ENCODE results near the gene MAN1C1. TPM values are rescaled to one million over a fixed set of nuclear protein-coding genes. Genes with fewer than 3 reads are reported as not detected.

MAN1C1 gene
- total RNA-seq, 1 experiment from 2014 or later: 1.2 TPM

DNA sequence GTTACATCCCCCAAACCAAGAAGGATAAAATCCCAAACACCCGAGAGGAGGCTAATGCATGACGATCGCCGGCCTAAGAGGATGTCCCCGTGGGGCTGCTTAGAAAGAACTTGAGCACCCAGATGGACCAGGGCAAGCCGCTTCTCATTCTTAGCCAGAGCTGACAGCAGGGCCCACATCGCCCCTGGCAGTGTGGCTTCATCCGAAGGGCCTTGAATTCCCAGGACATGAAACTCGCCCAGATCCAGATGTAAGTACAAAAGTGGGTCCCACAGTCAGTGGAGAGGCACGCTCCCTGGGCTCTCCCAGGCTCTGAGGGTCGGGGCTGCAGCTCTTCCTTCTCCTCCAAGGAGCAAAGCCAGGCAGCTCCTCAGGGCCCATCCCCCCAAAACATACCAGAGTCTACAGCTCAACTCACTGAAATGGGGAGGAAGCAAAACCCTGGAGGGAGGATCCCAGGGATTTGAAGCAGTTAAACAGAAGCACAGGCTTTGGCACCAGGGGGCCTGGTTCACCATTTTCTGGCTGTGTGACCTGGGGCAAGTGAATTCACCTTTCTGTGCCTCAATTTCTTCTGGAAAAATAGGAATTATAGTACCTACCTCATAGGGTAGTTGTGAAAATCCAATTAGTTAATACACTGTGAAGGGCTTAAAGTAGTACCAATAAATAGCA, 85.6 kb downstream of the MAN1C1 start:
- ChIA-PET RAD21 (ENCODE audit: low non-redundant PET in 1 of 2, low total read pairs in 2 of 2, uncharacterized antibody in 2 of 2, unreplicated experiment in 2 of 2) (no interaction called here), POLR2A (no interaction called here), CTCF (no interaction called here)
- no peak overlapping the region for H3K4me3 ChIP-seq (replicated peaks in 1 of 2; ENCODE audit: low read depth in 1 of 2, low read length in 2 of 2)
- no peaks in the 10 kb centered on the region for H3K79me2 ChIP-seq (ENCODE audit: insufficient read depth, low read length)
- H3K4me1 ChIP-seq (ENCODE audit: control insufficient read depth in 1 of 2, insufficient read depth in 2 of 2, low read length in 2 of 2): no peaks in the 10 kb centered on the region
- no peak overlapping the region for H3K9ac ChIP-seq (ENCODE audit: low read length)
- no peaks in the 10 kb centered on the region for H4K20me1 ChIP-seq (ENCODE audit: insufficient read depth)
- BruUV-seq (replicated peaks): no TSS peak
- no peaks in the 10 kb centered on the region for H3K36me3 ChIP-seq (ENCODE audit: control insufficient read depth in 1 of 2, insufficient read depth in 2 of 2, low read length in 2 of 2)
- H3K4me2 ChIP-seq (ENCODE audit: low read length): no peak overlapping the region
- no peak for DNase-seq (ENCODE audit: low read depth, low spot score)
- TF ChIP-seq SP1 (IDR thresholded peaks at IDR 0.05; ENCODE audit: low read depth): no peak
- TF ChIP-seq, protein P1, sequence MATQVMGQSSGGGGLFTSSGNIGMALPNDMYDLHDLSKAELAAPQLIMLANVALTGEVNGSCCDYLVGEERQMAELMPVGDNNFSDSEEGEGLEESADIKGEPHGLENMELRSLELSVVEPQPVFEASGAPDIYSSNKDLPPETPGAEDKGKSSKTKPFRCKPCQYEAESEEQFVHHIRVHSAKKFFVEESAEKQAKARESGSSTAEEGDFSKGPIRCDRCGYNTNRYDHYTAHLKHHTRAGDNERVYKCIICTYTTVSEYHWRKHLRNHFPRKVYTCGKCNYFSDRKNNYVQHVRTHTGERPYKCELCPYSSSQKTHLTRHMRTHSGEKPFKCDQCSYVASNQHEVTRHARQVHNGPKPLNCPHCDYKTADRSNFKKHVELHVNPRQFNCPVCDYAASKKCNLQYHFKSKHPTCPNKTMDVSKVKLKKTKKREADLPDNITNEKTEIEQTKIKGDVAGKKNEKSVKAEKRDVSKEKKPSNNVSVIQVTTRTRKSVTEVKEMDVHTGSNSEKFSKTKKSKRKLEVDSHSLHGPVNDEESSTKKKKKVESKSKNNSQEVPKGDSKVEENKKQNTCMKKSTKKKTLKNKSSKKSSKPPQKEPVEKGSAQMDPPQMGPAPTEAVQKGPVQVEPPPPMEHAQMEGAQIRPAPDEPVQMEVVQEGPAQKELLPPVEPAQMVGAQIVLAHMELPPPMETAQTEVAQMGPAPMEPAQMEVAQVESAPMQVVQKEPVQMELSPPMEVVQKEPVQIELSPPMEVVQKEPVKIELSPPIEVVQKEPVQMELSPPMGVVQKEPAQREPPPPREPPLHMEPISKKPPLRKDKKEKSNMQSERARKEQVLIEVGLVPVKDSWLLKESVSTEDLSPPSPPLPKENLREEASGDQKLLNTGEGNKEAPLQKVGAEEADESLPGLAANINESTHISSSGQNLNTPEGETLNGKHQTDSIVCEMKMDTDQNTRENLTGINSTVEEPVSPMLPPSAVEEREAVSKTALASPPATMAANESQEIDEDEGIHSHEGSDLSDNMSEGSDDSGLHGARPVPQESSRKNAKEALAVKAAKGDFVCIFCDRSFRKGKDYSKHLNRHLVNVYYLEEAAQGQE (IDR thresholded peaks at IDR 0.05; ENCODE audit: low read depth): no peak
- TF ChIP-seq, protein P2, sequence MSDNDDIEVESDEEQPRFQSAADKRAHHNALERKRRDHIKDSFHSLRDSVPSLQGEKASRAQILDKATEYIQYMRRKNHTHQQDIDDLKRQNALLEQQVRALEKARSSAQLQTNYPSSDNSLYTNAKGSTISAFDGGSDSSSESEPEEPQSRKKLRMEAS (IDR thresholded peaks at IDR 0.05): no peak
- TF ChIP-seq, protein P3, sequence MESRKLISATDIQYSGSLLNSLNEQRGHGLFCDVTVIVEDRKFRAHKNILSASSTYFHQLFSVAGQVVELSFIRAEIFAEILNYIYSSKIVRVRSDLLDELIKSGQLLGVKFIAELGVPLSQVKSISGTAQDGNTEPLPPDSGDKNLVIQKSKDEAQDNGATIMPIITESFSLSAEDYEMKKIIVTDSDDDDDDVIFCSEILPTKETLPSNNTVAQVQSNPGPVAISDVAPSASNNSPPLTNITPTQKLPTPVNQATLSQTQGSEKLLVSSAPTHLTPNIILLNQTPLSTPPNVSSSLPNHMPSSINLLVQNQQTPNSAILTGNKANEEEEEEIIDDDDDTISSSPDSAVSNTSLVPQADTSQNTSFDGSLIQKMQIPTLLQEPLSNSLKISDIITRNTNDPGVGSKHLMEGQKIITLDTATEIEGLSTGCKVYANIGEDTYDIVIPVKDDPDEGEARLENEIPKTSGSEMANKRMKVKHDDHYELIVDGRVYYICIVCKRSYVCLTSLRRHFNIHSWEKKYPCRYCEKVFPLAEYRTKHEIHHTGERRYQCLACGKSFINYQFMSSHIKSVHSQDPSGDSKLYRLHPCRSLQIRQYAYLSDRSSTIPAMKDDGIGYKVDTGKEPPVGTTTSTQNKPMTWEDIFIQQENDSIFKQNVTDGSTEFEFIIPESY (IDR thresholded peaks at IDR 0.05; ENCODE audit: extremely low read depth, insufficient replicate concordance, low read length): no peak
- no peak for TF ChIP-seq EGR1 (IDR thresholded peaks at IDR 0.05; ENCODE audit: low read depth)
- TF ChIP-seq, protein P4, sequence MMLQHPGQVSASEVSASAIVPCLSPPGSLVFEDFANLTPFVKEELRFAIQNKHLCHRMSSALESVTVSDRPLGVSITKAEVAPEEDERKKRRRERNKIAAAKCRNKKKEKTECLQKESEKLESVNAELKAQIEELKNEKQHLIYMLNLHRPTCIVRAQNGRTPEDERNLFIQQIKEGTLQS (IDR thresholded peaks at IDR 0.05): no peak
- TF ChIP-seq ZNF274 (IDR thresholded peaks at IDR 0.05; ENCODE audit: low read depth, low read length): no peak
- TF ChIP-seq ELF1 (IDR thresholded peaks at IDR 0.05; ENCODE audit: borderline replicate concordance, low read depth): no peak
- TF ChIP-seq CBX3 (IDR thresholded peaks at IDR 0.05; ENCODE audit: low read depth): no peak
- TF ChIP-seq POLR2AphosphoS5 (IDR thresholded peaks at IDR 0.05; ENCODE audit: low read depth, low read length): no peak
- TF ChIP-seq CEBPB (IDR thresholded peaks at IDR 0.05; ENCODE audit: low read depth): no peak
- no peak for TF ChIP-seq SIN3A (IDR thresholded peaks at IDR 0.05; ENCODE audit: low read depth)
- TF ChIP-seq ZFX (IDR thresholded peaks at IDR 0.05): no peak
- no peaks in the 10 kb centered on the region for H3K9me2 ChIP-seq (ENCODE audit: insufficient read depth)
- no peak for ATAC-seq
- no peak overlapping the region for H3K27ac ChIP-seq (ENCODE audit: low read depth, low read length)
- no peaks in the 10 kb centered on the region for H3K27me3 ChIP-seq (ENCODE audit: insufficient read depth, low read length)
- no peak overlapping the region for H2AFZ ChIP-seq (ENCODE audit: low read depth, low read length, poor library complexity, severe bottlenecking)
- intact Hi-C loops (cut with micrococcal nuclease): no loop called here
- H3K9me3 ChIP-seq (ENCODE audit: control insufficient read depth in 1 of 2, insufficient read depth in 1 of 2, low read depth in 1 of 2, low read length in 2 of 2): no peaks in the 10 kb centered on the region

All from HCT116 (cell line).